A549 (cell line): ENCODE measurements around the gene PLPP6. TPM values are rescaled to one million over a fixed set of nuclear protein-coding genes. Genes with fewer than 3 reads are reported as not detected.

Source experiments
- ATAC-seq, 2 experiments: fragments of 200-7000 bp in 1 of 2; fragments of >200 bp in 1 of 2; cut with Nextera tagmentation in 1 of 2; cut with Tn5 transposase in 1 of 2; 3 replicates each; pipeline versions ENCODE4 v1.8.0 to v1.9.1; 2018 to 2020; ENCODE audit warnings: mild to moderate bottlenecking in 1 of 2, moderate library complexity in 1 of 2
- CTCF ChIA-PET: fragments of 300-600 bp; sonication (Branson Sonifier 250); formaldehyde crosslinking; extraction: SDS; loops from one replicate; lab custom pipeline; 2021; ENCODE audit warnings: antibody characterized with exemption, inconsistent platforms; lab: Yijun Ruan, JAX
- POLR2A ChIA-PET: fragments of 350-600 bp; formaldehyde crosslinking; extraction: SDS; loops from one replicate; lab custom pipeline; 2021; ENCODE audit warnings: antibody characterized with exemption, inconsistent platforms; lab: Yijun Ruan, JAX
- DNase-seq, 2 experiments: peaks; one replicate each; pipeline versions ENCODE4 v3.0.0 to v3.0.0-alpha.2; 2011 to 2016; ENCODE audit warnings: low read depth in 1 of 2, low spot score in 1 of 2
- FAIRE-seq: peaks from 2 replicates; lab custom pipeline; 2011; peaks lifted over from hg19 to GRCh38; lab: Jason Lieb, UNC
- H3K27ac ChIP-seq, 2 experiments: fragments of >200 bp; sonication (Bioruptor Twin); formaldehyde crosslinking; 3 replicates each; pipeline ENCODE4 v1.5.1; 2016 to 2017
- H3K4me1 ChIP-seq: fragments of >200 bp; sonication (Bioruptor Twin); formaldehyde crosslinking; 3 replicates; pipeline ENCODE4 v1.6.1; 2016
- H3K4me2 ChIP-seq: fragments of >200 bp; sonication (Bioruptor Twin); formaldehyde crosslinking; 3 replicates; pipeline ENCODE4 v1.6.1; 2016
- H3K4me3 ChIP-seq: fragments of >200 bp; sonication (Bioruptor Twin); formaldehyde crosslinking; 3 replicates; pipeline ENCODE4 v1.5.1; 2016
- H3K9me3 ChIP-seq: fragments of >200 bp; sonication (Bioruptor Twin); formaldehyde crosslinking; 3 replicates; pipeline ENCODE4 v1.6.1; 2016
- CEBPB ChIP-seq, 2 experiments: fragments of >200 bp in 1 of 2; sonication (Bioruptor Twin) in 1 of 2; formaldehyde crosslinking in 1 of 2; IDR thresholded peaks; 2 replicates each; pipeline ENCODE4 v1.6.1; 2012 to 2016
- CHD4 ChIP-seq: fragments of 200-600 bp; sonication (generic); IDR thresholded peaks from 2 replicates; pipeline ENCODE4 v1.6.1; 2016; ENCODE audit warnings: antibody characterized with exemption, mild to moderate bottlenecking, borderline replicate concordance
- EP300 ChIP-seq, 2 experiments: fragments of >200 bp; sonication (Bioruptor Twin); formaldehyde crosslinking; IDR thresholded peaks; 2 replicates in 1 of 2; 3 replicates in 1 of 2; pipeline ENCODE4 v1.6.1; 2016 to 2017
- FOSB ChIP-seq: fragments of 250-450 bp; sonication (Bioruptor Pico); IDR thresholded peaks from 2 replicates; pipeline ENCODE4 v1.5.0; 2020; ENCODE audit warnings: mild to moderate bottlenecking, moderate library complexity
- FOSL2 ChIP-seq, 2 experiments: fragments of 450-650 bp in 1 of 2; fragments of >200 bp in 1 of 2; sonication (Bioruptor Twin) in 1 of 2; formaldehyde crosslinking; IDR thresholded peaks; 2 replicates each; pipeline versions ENCODE4 v1.5.0 to v1.6.1; 2016 to 2020; ENCODE audit warnings: mild to moderate bottlenecking in 1 of 2, moderate library complexity in 1 of 2
- FOXS1 ChIP-seq: fragments of 250-450 bp; sonication (Bioruptor Pico); IDR thresholded peaks from 2 replicates; pipeline ENCODE4 v1.5.0; 2020; ENCODE audit warnings: mild to moderate bottlenecking, moderate library complexity
- GATA3 ChIP-seq: IDR thresholded peaks from 2 replicates; pipeline ENCODE4 v1.6.1; 2012; ENCODE audit warnings: borderline replicate concordance
- HES2 ChIP-seq: fragments of >200 bp; sonication (Bioruptor Twin); formaldehyde crosslinking; IDR thresholded peaks from 2 replicates; pipeline ENCODE4 v1.6.1; 2016
- HOXA7 ChIP-seq: fragments of 250-450 bp; sonication (Bioruptor Pico); IDR thresholded peaks from 2 replicates; pipeline ENCODE4 v1.5.0; 2020; ENCODE audit warnings: mild to moderate bottlenecking, moderate library complexity
- HOXB5 ChIP-seq: fragments of 250-450 bp; sonication (Bioruptor Pico); IDR thresholded peaks from 2 replicates; pipeline ENCODE4 v1.5.0; 2020; ENCODE audit warnings: mild to moderate bottlenecking, moderate library complexity
- JUNB ChIP-seq: fragments of >200 bp; sonication (Bioruptor Twin); formaldehyde crosslinking; IDR thresholded peaks from 2 replicates; pipeline ENCODE4 v1.6.1; 2016
- KDM1A ChIP-seq: fragments of 200-600 bp; sonication (generic); IDR thresholded peaks from 2 replicates; pipeline ENCODE4 v1.6.1; 2016; ENCODE audit warnings: low read depth, mild to moderate bottlenecking
- MAZ ChIP-seq: fragments of 150-350 bp; IDR thresholded peaks from 2 replicates; pipeline ENCODE4 v1.6.1; 2014; ENCODE audit warnings: antibody characterized with exemption, low read depth, low read length, borderline replicate concordance
- MYC ChIP-seq: IDR thresholded peaks from 2 replicates; pipeline ENCODE4 v1.6.1; 2012; ENCODE audit warnings: mild to moderate bottlenecking, inconsistent platforms, low read length, improper control_type of control experiment, borderline replicate concordance
- NFE2L2 ChIP-seq: fragments of 150-350 bp; conservative IDR thresholded peaks from 2 replicates; pipeline ENCODE4 v1.6.1; 2014; ENCODE audit warnings: low read length
- NPAS2 ChIP-seq: fragments of 250-450 bp; sonication (Bioruptor Pico); IDR thresholded peaks from 2 replicates; pipeline ENCODE4 v1.8.0; 2022; ENCODE audit warnings: mild to moderate bottlenecking, moderate library complexity, borderline replicate concordance
- POLR2A ChIP-seq: IDR thresholded peaks from 2 replicates; pipeline ENCODE4 v1.6.1; 2012; ENCODE audit warnings: mild to moderate bottlenecking, low read length
- RAD21 ChIP-seq, 2 experiments: fragments of >200 bp in 1 of 2; sonication (Bioruptor Twin) in 1 of 2; formaldehyde crosslinking in 1 of 2; IDR thresholded peaks in 1 of 2; conservative IDR thresholded peaks in 1 of 2; 2 replicates in 1 of 2; 3 replicates in 1 of 2; pipeline ENCODE4 v1.6.1; 2012 to 2018; ENCODE audit warnings: inconsistent platforms in 1 of 2
- RARB ChIP-seq: fragments of 250-450 bp; sonication (Bioruptor Pico); IDR thresholded peaks from 2 replicates; pipeline ENCODE4 v1.8.0; 2021; ENCODE audit warnings: mild to moderate bottlenecking, moderate library complexity
- RCOR1 ChIP-seq: fragments of 150-350 bp; IDR thresholded peaks from 2 replicates; pipeline ENCODE4 v1.6.1; 2014; ENCODE audit warnings: antibody characterized with exemption, low read length, low read depth
- RFX5 ChIP-seq: fragments of 450-650 bp; IDR thresholded peaks from 2 replicates; pipeline ENCODE4 v1.7.1; 2014; ENCODE audit warnings: antibody characterized with exemption, mild to moderate bottlenecking, moderate library complexity
- RNF2 ChIP-seq: fragments of 200-600 bp; sonication (generic); IDR thresholded peaks from 2 replicates; pipeline ENCODE4 v1.6.1; 2016; ENCODE audit warnings: low read depth, mild to moderate bottlenecking, antibody characterized with exemption, moderate library complexity, borderline replicate concordance
- SMC3 ChIP-seq: fragments of >200 bp; sonication (Bioruptor Twin); formaldehyde crosslinking; IDR thresholded peaks from 3 replicates; pipeline ENCODE4 v1.6.1; 2018; ENCODE audit warnings: inconsistent platforms
- TFCP2L1 ChIP-seq: fragments of 250-450 bp; sonication (Bioruptor Pico); IDR thresholded peaks from 2 replicates; pipeline ENCODE4 v1.5.0; 2021; ENCODE audit warnings: mild to moderate bottlenecking
- WGBS: methylation state at CpG from one replicate; pipeline ENCODE4 v1.1.6; 2017; ENCODE audit errors: missing lambda C conversion rate; 5-methylcytosine and 5-hydroxymethylcytosine counted together
- polyA plus RNA-seq, 4 experiments: library from polyadenylated mRNA; depleted of rRNA in 3 of 4; stranded (reverse); fragments of >200 nt; fragmentation: RNase III in 1 of 4; extraction: RNeasy Plus Mini Kit Qiagen cat#74134 plus additional on column Dnase treatment in 1 of 4; gene quantifications; 2 replicates in 3 of 4; 3 replicates in 1 of 4; pipeline ENCODE4 v1.2.3, GENCODE V29; 2011 to 2017

PLPP6 gene
- polyA plus RNA-seq, 2 of the 4 experiments (the other 2 are of a cell fraction): 11.2 to 13.5 TPM

GRCh38 chr9:4674783-4675182, 12.7 kb downstream of the PLPP6 start:
- H3K27ac ChIP-seq: peak overlapping the region; percentile 62 to 93
- H3K4me3 ChIP-seq: no peak overlapping the region
- DNase-seq (peak in 1 of 2 experiments; percentile 49), ATAC-seq (no peak), FAIRE-seq (no peak)
- peak overlapping the region; percentile 64 for H3K4me2 ChIP-seq
- no peak for TF ChIP-seq RFX5
- peak; percentile 53; the same call in 1 of the 2 replicates for TF ChIP-seq JUNB
- no peak for TF ChIP-seq POLR2A
- TF ChIP-seq SMC3: no peak
- TF ChIP-seq CEBPB (IDR thresholded peaks at IDR 0.05): peak in 1 of 2 experiments; percentile 52; a peak in 2 of 4 replicates
- no peak for TF ChIP-seq CHD4
- no peak for TF ChIP-seq MAZ
- TF ChIP-seq FOXS1: no peak
- no peak for TF ChIP-seq MYC
- no peak for TF ChIP-seq GATA3
- TF ChIP-seq RARB (CRISPR knock-in tag): no peak
- TF ChIP-seq EP300 (IDR thresholded peaks at IDR 0.05): no peak
- TF ChIP-seq FOSL2 (IDR thresholded peaks at IDR 0.05): no peak
- TF ChIP-seq FOSL2 (CRISPR knock-in tag; IDR thresholded peaks at IDR 0.05): peak; percentile 53
- peaks cover 18% of the 10 kb centered on the region for H3K4me1 ChIP-seq
- ChIA-PET CTCF (interaction anchor here (4.6 kb wide), 1 partner anchor 11 kb away, joined by 37 read pairs; the partner anchor contains the start of genes PLPP6 and SPATA6L), POLR2A (no interaction called here)
- no peaks in the 10 kb centered on the region for H3K9me3 ChIP-seq

DNA sequence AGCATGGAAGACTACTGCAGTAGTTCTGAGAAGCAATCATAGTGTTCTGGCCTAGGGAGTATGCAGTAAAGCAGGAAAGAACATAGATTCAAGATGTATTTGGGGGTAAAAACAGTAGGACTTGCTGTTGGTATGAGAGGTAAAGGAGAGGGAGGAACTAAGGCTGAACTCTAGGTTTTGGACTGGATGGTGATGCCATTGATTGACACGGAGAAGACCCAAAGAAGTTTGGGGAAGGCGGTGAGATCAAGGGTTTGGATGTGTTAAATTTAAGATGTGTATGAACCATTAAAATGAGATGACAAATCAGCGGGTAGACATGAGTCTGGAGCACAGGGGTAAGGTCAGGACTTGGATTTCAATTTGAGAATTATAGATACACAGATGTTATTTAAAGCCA, 15.3 kb downstream of the PLPP6 start:
- FAIRE-seq: no peak
- WGBS: 65% methylated on average over 2 of the region's 3 CpGs
- Histone ChIP-seq H3K4me1 (peaks cover 31% of the 10 kb centered on the region), H3K4me2 (peak overlapping the region; percentile 96), H3K4me3 (no peak overlapping the region), H3K27ac (peak overlapping the region; percentile 85 to 93), H3K9me3 (no peaks in the 10 kb centered on the region)
- ATAC-seq: no peak
- no peak for DNase-seq
- ChIA-PET POLR2A (interaction anchor here (0.6 to 1.5 kb wide), 6 partner anchors 7 to 63 kb away, joined by 3 to 31 read pairs (median 4); partner anchors contain the start of genes PLPP6 and SPATA6L), CTCF (interaction anchor here (0.7 to 4.6 kb wide), 3 partner anchors 13 to 82 kb away, joined by 3 to 37 read pairs (median 3); partner anchors contain the start of genes PLPP6 and SPATA6L)
- no peak for TF ChIP-seq RAD21 (conservative IDR thresholded peaks at IDR 0.05 in 1 of 2, IDR thresholded peaks at IDR 0.05 in 1 of 2)
- TF ChIP-seq RNF2: no peak
- TF ChIP-seq HOXA7 (CRISPR knock-in tag): no peak
- TF ChIP-seq NPAS2: no peak
- no peak for TF ChIP-seq HES2
- no peak for TF ChIP-seq RCOR1
- TF ChIP-seq HOXB5 (CRISPR knock-in tag): no peak
- no peak for TF ChIP-seq NFE2L2
- TF ChIP-seq RARB (CRISPR knock-in tag): no peak
- no peak for TF ChIP-seq MYC

DNA sequence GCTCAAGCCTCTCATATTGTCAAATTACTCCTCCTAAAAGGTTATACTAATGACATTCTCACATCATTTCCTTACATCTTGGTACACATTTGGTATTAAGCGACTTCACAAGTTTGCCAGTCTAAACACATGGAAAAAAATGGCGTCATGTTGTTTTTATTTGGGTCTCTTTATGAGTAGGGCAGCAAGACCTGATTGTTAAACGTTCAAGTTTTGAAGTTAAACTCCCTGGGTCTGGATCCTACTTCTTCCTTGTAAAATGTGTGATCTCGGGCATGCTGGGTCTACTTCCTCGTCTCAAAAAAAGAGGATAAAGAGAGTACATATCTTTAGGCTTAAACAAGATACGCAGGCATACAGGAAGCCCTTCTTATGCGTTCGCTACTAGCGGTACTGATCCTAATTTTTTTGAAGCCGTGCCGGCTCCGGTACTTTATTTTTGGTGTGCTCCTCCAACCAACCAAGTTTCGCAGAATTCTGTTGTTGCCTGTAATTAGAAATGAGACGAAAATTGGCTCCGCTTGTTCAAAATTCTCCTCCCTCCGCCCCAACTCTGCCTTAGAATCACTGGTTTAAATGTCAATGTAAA, 16.7 kb downstream of the PLPP6 start:
- Histone ChIP-seq H3K4me2 (peak overlapping the region; percentile 96), H3K27ac (peak overlapping the region; percentile 85 to 93), H3K9me3 (no peaks in the 10 kb centered on the region), H3K4me3 (peak overlapping the region; percentile 59), H3K4me1 (peaks cover 31% of the 10 kb centered on the region)
- ATAC-seq: peak; percentile 25 to 36; a peak in 4 of 6 replicates
- FAIRE-seq: no peak
- CTCF ChIA-PET: interaction anchor here (0.7 to 4.6 kb wide), 4 partner anchors 13 to 17 kb away, joined by 3 to 37 read pairs (median 4); partner anchors contain the start of genes PLPP6 and SPATA6L
- peak in 1 of 2 experiments; percentile 44 for DNase-seq
- WGBS: under 1% methylated on average over 16 of the region's 16 CpGs
- 0 out of 2 replicates have a peak, but pooled peaks have one; percentile 53 for TF ChIP-seq TFCP2L1 (CRISPR knock-in tag)
- TF ChIP-seq FOSB (CRISPR knock-in tag): peak; percentile 41; the same call in 1 of the 2 replicates
- no peak for TF ChIP-seq KDM1A
- TF ChIP-seq, all 56 proteins: peak for 2
- POLR2A ChIA-PET: interaction anchor here (1.0 to 1.5 kb wide), 8 partner anchors 9 to 62 kb away, joined by 3 to 37 read pairs (median 6); partner anchors contain the start of genes AK3, PLPP6 and SPATA6L
